HL-60 (cell line): Measurements from ENCODE around the gene PACSIN1.

ENCODE experiments used
- DNase-seq, 2 experiments: peaks; one replicate each; pipeline ENCODE4 v3.0.0-alpha.2; 2010 to 2020; ENCODE audit warnings: low read depth in 1 of 2, low spot score in 1 of 2
- H3K27ac ChIP-seq: fragments of 250-450 bp; sonication (Bioruptor Pico); replicated peaks from 2 replicates; pipeline ENCODE4 v1.5.1; 2020; ENCODE audit warnings: mild to moderate bottlenecking, moderate library complexity
- H3K27me3 ChIP-seq: fragments of 250-450 bp; sonication (Bioruptor Pico); 2 replicates; pipeline ENCODE4 v1.5.1; 2021; ENCODE audit warnings: mild to moderate bottlenecking, moderate library complexity; ENCODE audit not compliant: insufficient read depth, poor library complexity, severe bottlenecking
- H3K4me3 ChIP-seq: replicated peaks from 2 replicates; pipeline ENCODE4 v1.5.1; 2011; ENCODE audit warnings: mild to moderate bottlenecking, control low read depth, low read length; ENCODE audit not compliant: insufficient read depth
- GABPA ChIP-seq: IDR thresholded peaks from 2 replicates; pipeline ENCODE4 v1.6.1; 2012; ENCODE audit warnings: low read depth
- POLR2AphosphoS5 ChIP-seq: IDR thresholded peaks from 2 replicates; pipeline ENCODE4 v1.6.1; 2012; ENCODE audit warnings: low read depth
- SPI1 ChIP-seq: IDR thresholded peaks from 2 replicates; pipeline ENCODE4 v1.6.1; 2012; ENCODE audit warnings: low read depth, mild to moderate bottlenecking, borderline replicate concordance
- TF ChIP-seq, protein P1 (sequence below): IDR thresholded peaks from one replicate; pipeline ENCODE4 v1.5.1; 2011; ENCODE audit warnings: low read length, control low read depth, inconsistent platforms; ENCODE audit not compliant: insufficient read depth
- TF ChIP-seq, protein P2 (sequence below): IDR thresholded peaks from 2 replicates; pipeline ENCODE4 v1.6.1; 2012; ENCODE audit warnings: low read depth; ENCODE audit not compliant: insufficient replicate concordance

Gene PACSIN1

GRCh38 chr6:34463299-34463698 lies 2.6 kb upstream of the PACSIN1 start:
- Histone ChIP-seq H3K27ac (no peak overlapping the region), H3K4me3 (no peak overlapping the region), H3K27me3 (peaks cover 16% of the 10 kb centered on the region)
- no peak for DNase-seq
- no peak for TF ChIP-seq POLR2AphosphoS5
- TF ChIP-seq, protein P1, sequence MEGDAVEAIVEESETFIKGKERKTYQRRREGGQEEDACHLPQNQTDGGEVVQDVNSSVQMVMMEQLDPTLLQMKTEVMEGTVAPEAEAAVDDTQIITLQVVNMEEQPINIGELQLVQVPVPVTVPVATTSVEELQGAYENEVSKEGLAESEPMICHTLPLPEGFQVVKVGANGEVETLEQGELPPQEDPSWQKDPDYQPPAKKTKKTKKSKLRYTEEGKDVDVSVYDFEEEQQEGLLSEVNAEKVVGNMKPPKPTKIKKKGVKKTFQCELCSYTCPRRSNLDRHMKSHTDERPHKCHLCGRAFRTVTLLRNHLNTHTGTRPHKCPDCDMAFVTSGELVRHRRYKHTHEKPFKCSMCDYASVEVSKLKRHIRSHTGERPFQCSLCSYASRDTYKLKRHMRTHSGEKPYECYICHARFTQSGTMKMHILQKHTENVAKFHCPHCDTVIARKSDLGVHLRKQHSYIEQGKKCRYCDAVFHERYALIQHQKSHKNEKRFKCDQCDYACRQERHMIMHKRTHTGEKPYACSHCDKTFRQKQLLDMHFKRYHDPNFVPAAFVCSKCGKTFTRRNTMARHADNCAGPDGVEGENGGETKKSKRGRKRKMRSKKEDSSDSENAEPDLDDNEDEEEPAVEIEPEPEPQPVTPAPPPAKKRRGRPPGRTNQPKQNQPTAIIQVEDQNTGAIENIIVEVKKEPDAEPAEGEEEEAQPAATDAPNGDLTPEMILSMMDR: no peak
- TF ChIP-seq GABPA: no peak
- no peak for TF ChIP-seq SPI1
- TF ChIP-seq, protein P2, sequence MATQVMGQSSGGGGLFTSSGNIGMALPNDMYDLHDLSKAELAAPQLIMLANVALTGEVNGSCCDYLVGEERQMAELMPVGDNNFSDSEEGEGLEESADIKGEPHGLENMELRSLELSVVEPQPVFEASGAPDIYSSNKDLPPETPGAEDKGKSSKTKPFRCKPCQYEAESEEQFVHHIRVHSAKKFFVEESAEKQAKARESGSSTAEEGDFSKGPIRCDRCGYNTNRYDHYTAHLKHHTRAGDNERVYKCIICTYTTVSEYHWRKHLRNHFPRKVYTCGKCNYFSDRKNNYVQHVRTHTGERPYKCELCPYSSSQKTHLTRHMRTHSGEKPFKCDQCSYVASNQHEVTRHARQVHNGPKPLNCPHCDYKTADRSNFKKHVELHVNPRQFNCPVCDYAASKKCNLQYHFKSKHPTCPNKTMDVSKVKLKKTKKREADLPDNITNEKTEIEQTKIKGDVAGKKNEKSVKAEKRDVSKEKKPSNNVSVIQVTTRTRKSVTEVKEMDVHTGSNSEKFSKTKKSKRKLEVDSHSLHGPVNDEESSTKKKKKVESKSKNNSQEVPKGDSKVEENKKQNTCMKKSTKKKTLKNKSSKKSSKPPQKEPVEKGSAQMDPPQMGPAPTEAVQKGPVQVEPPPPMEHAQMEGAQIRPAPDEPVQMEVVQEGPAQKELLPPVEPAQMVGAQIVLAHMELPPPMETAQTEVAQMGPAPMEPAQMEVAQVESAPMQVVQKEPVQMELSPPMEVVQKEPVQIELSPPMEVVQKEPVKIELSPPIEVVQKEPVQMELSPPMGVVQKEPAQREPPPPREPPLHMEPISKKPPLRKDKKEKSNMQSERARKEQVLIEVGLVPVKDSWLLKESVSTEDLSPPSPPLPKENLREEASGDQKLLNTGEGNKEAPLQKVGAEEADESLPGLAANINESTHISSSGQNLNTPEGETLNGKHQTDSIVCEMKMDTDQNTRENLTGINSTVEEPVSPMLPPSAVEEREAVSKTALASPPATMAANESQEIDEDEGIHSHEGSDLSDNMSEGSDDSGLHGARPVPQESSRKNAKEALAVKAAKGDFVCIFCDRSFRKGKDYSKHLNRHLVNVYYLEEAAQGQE: no peak

DNA sequence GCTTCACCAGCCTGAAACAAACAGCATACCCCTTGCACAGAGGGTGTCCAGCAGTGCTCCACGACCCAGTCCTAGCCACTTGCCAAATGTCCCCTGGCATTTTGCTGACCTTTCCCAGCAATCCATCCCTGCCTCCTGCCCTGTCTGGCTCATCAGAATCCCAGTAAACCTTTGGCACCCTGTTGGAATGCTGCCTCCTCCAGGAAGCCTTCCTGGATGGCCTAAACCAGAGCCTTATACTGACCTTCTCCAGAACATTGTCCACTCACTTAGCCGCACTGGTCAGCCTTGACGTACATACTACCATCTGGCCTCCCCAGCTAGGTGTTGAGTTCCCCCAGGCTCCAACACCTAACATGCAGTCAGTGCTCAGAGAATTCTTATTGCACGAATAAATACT lies 2.0 kb upstream of the PACSIN1 start:
- no peak overlapping the region for H3K27ac ChIP-seq
- DNase-seq: no peak
- no peak for TF ChIP-seq SPI1
- TF ChIP-seq, protein P1: no peak
- no peak for TF ChIP-seq POLR2AphosphoS5
- TF ChIP-seq, protein P2: no peak
- no peak for TF ChIP-seq GABPA

DNA sequence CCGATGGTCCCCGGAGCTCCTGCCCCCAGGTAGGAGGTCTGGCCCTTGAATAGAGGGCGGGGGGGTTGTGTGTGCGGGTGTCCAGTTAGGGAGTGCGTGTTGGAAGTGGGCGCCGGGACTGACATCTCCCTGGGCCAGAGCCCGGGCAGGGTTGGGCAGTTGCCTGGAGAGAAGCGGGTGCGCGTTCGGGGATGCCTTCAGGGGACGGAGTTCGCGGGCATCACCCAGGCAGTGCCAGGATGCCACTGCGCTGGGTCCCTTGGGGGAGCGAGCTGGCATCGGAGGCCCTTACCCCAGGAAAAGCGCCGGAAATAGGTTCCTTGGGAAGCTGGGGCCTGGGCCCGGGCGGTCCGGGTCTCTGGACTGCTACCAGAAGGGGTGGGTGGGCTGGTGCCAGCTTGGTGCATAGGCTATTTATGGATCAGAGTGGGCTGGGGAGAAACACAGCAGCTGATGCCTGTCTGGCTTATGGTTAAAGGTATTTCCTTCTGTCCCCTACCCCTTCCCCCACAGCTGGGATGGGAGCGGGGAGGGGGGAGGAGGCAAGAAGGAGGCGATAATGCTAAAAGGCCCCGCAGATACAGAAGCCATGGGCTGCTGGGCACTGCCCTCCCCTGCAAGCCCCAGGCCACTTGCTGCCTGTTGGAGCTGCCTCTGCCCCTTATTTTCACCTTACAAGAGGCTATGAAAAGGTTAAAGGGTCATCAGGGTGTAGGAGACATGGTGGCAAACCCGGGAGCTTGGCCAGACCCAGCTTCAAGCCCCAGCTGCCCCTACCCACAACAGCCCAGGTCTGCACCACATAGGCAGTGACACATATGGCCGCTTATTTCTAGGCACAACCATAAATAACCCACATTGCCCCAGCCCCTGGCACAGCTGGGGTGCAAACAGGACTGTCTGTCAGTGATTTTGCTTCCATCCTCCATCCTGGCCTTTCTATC lies 638 bp downstream of the PACSIN1 start:
- DNase-seq: no peak
- Histone ChIP-seq H3K4me3 (no peak overlapping the region), H3K27ac (no peak overlapping the region), H3K27me3 (peaks cover 16% of the 10 kb centered on the region)
- no peak for TF ChIP-seq POLR2AphosphoS5
- no peak for TF ChIP-seq GABPA
- TF ChIP-seq, protein P1: no peak
- TF ChIP-seq, protein P2: no peak
- no peak for TF ChIP-seq SPI1

More for the DNA sequence above, 2.0 kb upstream of the PACSIN1 start:
- H3K4me3 ChIP-seq: no peak overlapping the region
- peaks cover 16% of the 10 kb centered on the region for H3K27me3 ChIP-seq
